Stomach (tissue), 9 donors: ENCODE results near the gene DDX43. TPM values are rescaled to one million over a fixed set of nuclear protein-coding genes. Genes with fewer than 3 reads are reported as not detected.

Source experiments
- DNase-seq, 2 donors: peaks; one replicate each; pipeline versions ENCODE4 v3.0.0 to v3.0.0-alpha.2; 2013 to 2019
- H3K27ac ChIP-seq, 5 donors: fragments of 200-600 bp in 4 of 5; sonication (generic) in 4 of 5; one replicate each; pipeline ENCODE4 v1.5.1; 2013 to 2019; ENCODE audit warnings: mild to moderate bottlenecking in 1 of 5, moderate library complexity in 1 of 5
- H3K27me3 ChIP-seq, 3 donors: fragments of 200-600 bp; sonication (generic); one replicate each; pipeline ENCODE4 v1.5.1; 2017 to 2019; ENCODE audit warnings: mixed run types in 1 of 3
- H3K36me3 ChIP-seq, 4 donors: fragments of 200-600 bp; sonication (generic); 1 replicate in 3 of 4; 2 replicates in 1 of 4; pipeline ENCODE4 v1.5.1; 2016 to 2019
- H3K4me1 ChIP-seq, 4 donors: fragments of 200-600 bp; sonication (generic); one replicate each; pipeline ENCODE4 v1.5.1; 2016 to 2019
- H3K4me3 ChIP-seq, 4 donors: fragments of 200-600 bp; sonication (generic) in 3 of 4; one replicate each; pipeline ENCODE4 v1.5.1; 2016 to 2019; ENCODE audit warnings: mild to moderate bottlenecking in 1 of 4
- H3K9me3 ChIP-seq, 4 donors: fragments of 200-600 bp; sonication (generic); one replicate each; pipeline ENCODE4 v1.5.1; 2016 to 2019
- EP300 ChIP-seq: sonication (generic); formaldehyde crosslinking; IDR thresholded peaks from one replicate; pipeline ENCODE4 v1.6.1; 2017; ENCODE audit warnings: antibody characterized with exemption
- POLR2A ChIP-seq, 4 donors: fragments of 450-650 bp; IDR thresholded peaks; one replicate each; pipeline ENCODE4 v1.6.1; 2016; ENCODE audit warnings: antibody characterized with exemption in 4 of 4, control low read depth in 2 of 4, mild to moderate bottlenecking in 1 of 4, moderate library complexity in 1 of 4
- POLR2AphosphoS5 ChIP-seq, 3 donors: sonication (generic); formaldehyde crosslinking; IDR thresholded peaks; one replicate each; pipeline ENCODE4 v1.6.1; 2016; ENCODE audit warnings: antibody characterized with exemption in 3 of 3
- WGBS, 5 donors: extraction: QIAGEN DNeasy Blood & Tissue Kit in 3 of 5; methylation state at CpG; one replicate each; pipeline versions ENCODE4 v1.1.5 to v1.1.7; 2013 to 2018; 5-methylcytosine and 5-hydroxymethylcytosine counted together
- intact Hi-C: fragments of 100-400 bp; cut with DNase I; formaldehyde crosslinking; loops from one replicate; pipeline ENCODE4 v1.15.1; 2023; ENCODE audit warnings: low total_unique reads
- polyA plus RNA-seq, 3 donors: library from polyadenylated mRNA; stranded (reverse); fragments of 200-250 nt; gene quantifications; one replicate each; pipeline ENCODE4 v1.2.3, GENCODE V29; 2013
- total RNA-seq, 5 donors: library from RNA; depleted of rRNA; stranded (reverse); fragments of >200 nt; gene quantifications; one replicate each; pipeline versions ENCODE4 v1.1.0 to v1.2.3, GENCODE V29; 2014 to 2016
- TF ChIP-seq, protein P1 (sequence below), 7 experiments: fragments of 450-650 bp in 4 of 7; fragments of 200-600 bp in 3 of 7; sonication (generic) in 3 of 7; IDR thresholded peaks; one replicate each; pipeline ENCODE4 v1.5.1; 2016 to 2019; ENCODE audit warnings: antibody characterized with exemption in 7 of 7, control low read depth in 2 of 7, mild to moderate bottlenecking in 1 of 7
- donor health status: healthy with polysubstance abuse.
- donor health status: Bipolar disorder and iron deficiency.
- donor health status: healthy.

DDX43 gene
- total and polyA plus RNA-seq, 8 donors = 0.62 to 24.9 (median 2.7) TPM; not detected in 1

DNA sequence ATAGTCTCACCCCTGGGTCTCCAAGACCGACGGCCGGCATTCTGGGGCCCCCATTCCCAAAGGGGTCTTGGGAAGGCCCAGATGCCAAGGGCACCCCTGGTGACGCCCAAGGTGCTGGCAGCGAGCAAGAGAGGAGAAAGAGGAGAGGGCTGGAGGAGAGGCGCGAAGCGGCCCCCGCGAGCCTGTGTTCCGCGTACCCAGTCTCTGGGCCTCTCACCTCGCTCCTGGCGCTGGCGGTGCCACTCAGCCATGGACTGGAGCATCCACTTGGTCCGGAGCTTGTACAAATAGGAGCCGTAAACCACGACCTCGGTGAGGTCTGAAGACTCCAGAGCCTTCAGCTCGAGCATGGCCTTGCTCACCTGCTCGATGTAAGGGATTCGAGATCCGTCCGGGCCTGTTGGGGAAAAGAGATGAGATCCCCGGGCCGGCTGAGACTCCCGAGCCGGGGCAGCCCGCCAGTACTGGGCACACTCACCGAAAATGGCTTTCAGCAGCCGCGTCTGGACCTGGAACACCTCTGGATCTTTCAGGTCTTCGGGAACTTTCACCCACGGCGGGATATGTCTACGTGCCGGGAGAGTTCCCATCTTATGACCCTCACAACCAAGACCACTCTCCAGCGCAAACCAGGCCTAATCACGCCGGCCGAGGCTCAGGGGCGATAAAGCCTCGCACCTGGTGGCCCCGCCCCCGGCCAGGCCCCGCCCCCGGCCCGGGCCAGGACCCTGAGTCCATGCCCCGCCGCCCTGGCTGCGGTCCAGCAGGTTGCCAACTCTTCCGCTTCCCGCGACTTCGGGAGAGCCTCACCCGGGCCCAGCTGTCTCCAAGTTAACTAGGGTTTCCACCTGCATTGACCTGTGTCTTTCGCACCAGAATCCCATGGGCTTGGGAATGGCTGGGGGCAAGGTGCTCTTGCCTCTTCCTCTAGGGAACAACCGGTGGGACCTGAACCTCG lies 40.7 kb upstream of the DDX43 start, which contains the start of gene DPPA5:
Gene DPPA5 (minus strand): TSS at position 641 of the 958 bp plus-strand sequence. CDS start 51 bp downstream, at position 590.
- no peak within 1 kb of the TSS for H3K4me3 ChIP-seq
- H3K27ac ChIP-seq = no peak within 1 kb of the TSS
- TF ChIP-seq POLR2A (IDR thresholded peaks at IDR 0.05) (no peak), POLR2AphosphoS5 (IDR thresholded peaks at IDR 0.05) (no peak), EP300 (no peak)
- TF ChIP-seq, protein P1, sequence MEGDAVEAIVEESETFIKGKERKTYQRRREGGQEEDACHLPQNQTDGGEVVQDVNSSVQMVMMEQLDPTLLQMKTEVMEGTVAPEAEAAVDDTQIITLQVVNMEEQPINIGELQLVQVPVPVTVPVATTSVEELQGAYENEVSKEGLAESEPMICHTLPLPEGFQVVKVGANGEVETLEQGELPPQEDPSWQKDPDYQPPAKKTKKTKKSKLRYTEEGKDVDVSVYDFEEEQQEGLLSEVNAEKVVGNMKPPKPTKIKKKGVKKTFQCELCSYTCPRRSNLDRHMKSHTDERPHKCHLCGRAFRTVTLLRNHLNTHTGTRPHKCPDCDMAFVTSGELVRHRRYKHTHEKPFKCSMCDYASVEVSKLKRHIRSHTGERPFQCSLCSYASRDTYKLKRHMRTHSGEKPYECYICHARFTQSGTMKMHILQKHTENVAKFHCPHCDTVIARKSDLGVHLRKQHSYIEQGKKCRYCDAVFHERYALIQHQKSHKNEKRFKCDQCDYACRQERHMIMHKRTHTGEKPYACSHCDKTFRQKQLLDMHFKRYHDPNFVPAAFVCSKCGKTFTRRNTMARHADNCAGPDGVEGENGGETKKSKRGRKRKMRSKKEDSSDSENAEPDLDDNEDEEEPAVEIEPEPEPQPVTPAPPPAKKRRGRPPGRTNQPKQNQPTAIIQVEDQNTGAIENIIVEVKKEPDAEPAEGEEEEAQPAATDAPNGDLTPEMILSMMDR (IDR thresholded peaks at IDR 0.05) = no peak
- no peaks in the 10 kb centered on the region for H3K9me3 ChIP-seq
- intact Hi-C loops = no loop called here
- H3K27me3 ChIP-seq = peaks cover 0 to 43% (median under 1%) of the 10 kb centered on the region in 3 donors
- no peak for DNase-seq
- no peaks in the 10 kb centered on the region for H3K36me3 ChIP-seq
- H3K4me1 ChIP-seq = no peaks in the 10 kb centered on the region
- 77 to 91% (median 87%) methylated on average over 28 to 59 of the region's 59 CpGs for WGBS, 5 donors

- Histone ChIP-seq H3K36me3 (no peaks in the 10 kb centered on the region), H3K4me3 (no peak within 1 kb of the TSS), H3K27me3 (no peaks in the 10 kb centered on the region), H3K9me3 (no peaks in the 10 kb centered on the region), H3K4me1 (no peaks in the 10 kb centered on the region), H3K27ac (no peak within 1 kb of the TSS)
- TF ChIP-seq POLR2AphosphoS5 (IDR thresholded peaks at IDR 0.05) = no peak
- TF ChIP-seq, protein P1 (IDR thresholded peaks at IDR 0.05) = no peak
- no peak for TF ChIP-seq POLR2A (IDR thresholded peaks at IDR 0.05)
- TF ChIP-seq EP300 = no peak
- DNase-seq = no peak
- intact Hi-C loops = no loop called here
- WGBS, 5 donors = 87 to 93% (median 92%) methylated on average over 17 to 23 of the region's 23 CpGs
Measured at GRCh38 chr6:73362358-73362757, 32.3 kb upstream of the DDX43 start, which contains the start of gene KHDC3L. Gene KHDC3L, plus strand, starts transcription at chr6:73362658. Its CDS starts 72 bp downstream, at chr6:73362730.

GRCh38 chr6:73362869-73363536 lies 31.6 kb upstream of the DDX43 start:
- WGBS, 5 donors = 93 to 98% (median 94%) methylated on average over 27 to 31 of the region's 31 CpGs
- Histone ChIP-seq H3K27me3 (no peaks in the 10 kb centered on the region), H3K9me3 (no peaks in the 10 kb centered on the region), H3K27ac (no peak overlapping the region), H3K36me3 (no peaks in the 10 kb centered on the region), H3K4me3 (no peak overlapping the region), H3K4me1 (no peaks in the 10 kb centered on the region)
- intact Hi-C loops = no loop called here
- no peak for TF ChIP-seq EP300
- TF ChIP-seq, protein P1 (IDR thresholded peaks at IDR 0.05) = no peak
- TF ChIP-seq POLR2A (IDR thresholded peaks at IDR 0.05) = no peak
- no peak for TF ChIP-seq POLR2AphosphoS5 (IDR thresholded peaks at IDR 0.05)
- DNase-seq = no peak

DNA sequence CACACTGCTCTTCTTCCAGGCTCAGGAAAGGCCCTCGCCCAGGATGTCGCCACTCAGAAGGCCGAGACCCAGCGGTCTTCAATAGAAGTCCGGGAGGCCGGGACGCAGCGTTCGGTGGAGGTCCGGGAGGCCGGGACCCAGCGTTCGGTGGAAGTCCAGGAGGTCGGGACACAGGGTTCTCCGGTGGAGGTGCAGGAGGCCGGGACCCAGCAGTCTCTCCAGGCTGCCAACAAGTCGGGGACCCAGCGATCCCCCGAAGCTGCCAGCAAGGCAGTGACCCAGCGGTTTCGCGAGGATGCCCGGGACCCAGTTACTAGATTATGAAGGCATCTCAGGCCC lies 31.1 kb upstream of the DDX43 start:
- TF ChIP-seq EP300 (no peak), POLR2AphosphoS5 (IDR thresholded peaks at IDR 0.05) (no peak), POLR2A (IDR thresholded peaks at IDR 0.05) (no peak)
- TF ChIP-seq, protein P1 (IDR thresholded peaks at IDR 0.05) = no peak
- Histone ChIP-seq H3K4me3 (no peak overlapping the region), H3K27ac (no peak overlapping the region), H3K4me1 (no peaks in the 10 kb centered on the region), H3K9me3 (no peaks in the 10 kb centered on the region), H3K27me3 (no peaks in the 10 kb centered on the region), H3K36me3 (no peaks in the 10 kb centered on the region)
- no peak for DNase-seq
- intact Hi-C loops = no loop called here
- WGBS, 5 donors = 92 to 98% (median 97%) methylated on average over 7 to 23 of the region's 23 CpGs
